Osteocyte (in vitro differentiated cells): ENCODE measurements around the gene ZMIZ1. TPM values are rescaled to one million over a fixed set of nuclear protein-coding genes. Genes with fewer than 3 reads are reported as not detected.

Experiments
- DNase-seq: peaks from one replicate; pipeline ENCODE4 v3.0.0; 2021; ENCODE audit warnings: mixed read lengths; ENCODE audit not compliant: unreplicated experiment; ENCODE audit errors: extremely low spot score
- H3K27ac Mint-ChIP-seq: one replicate; pipeline ENCODE4 v1.8.0; 2021; ENCODE audit warnings: mild to moderate bottlenecking, mixed read lengths; ENCODE audit not compliant: unreplicated experiment
- H3K27me3 Mint-ChIP-seq: one replicate; pipeline ENCODE4 v1.8.0; 2021; ENCODE audit warnings: mixed read lengths; ENCODE audit not compliant: unreplicated experiment
- H3K36me3 Mint-ChIP-seq: one replicate; pipeline ENCODE4 v1.8.0; 2021; ENCODE audit warnings: mixed read lengths; ENCODE audit not compliant: unreplicated experiment
- H3K4me1 Mint-ChIP-seq: one replicate; pipeline ENCODE4 v1.8.0; 2021; ENCODE audit warnings: mixed read lengths; ENCODE audit not compliant: unreplicated experiment
- H3K4me3 Mint-ChIP-seq: one replicate; pipeline ENCODE4 v1.8.0; 2021; ENCODE audit warnings: mild to moderate bottlenecking, moderate library complexity, mixed read lengths; ENCODE audit not compliant: unreplicated experiment
- H3K9me3 Mint-ChIP-seq: one replicate; pipeline ENCODE4 v1.8.0; 2021; ENCODE audit warnings: mixed read lengths; ENCODE audit not compliant: unreplicated experiment
- total RNA-seq: library from RNA; stranded (reverse); gene quantifications from 2 replicates; pipeline ENCODE4 v1.2.1, GENCODE V29; 2021
- TF ChIP-seq, protein P1 (sequence below): fragments of 200-600 bp; sonication (generic); IDR thresholded peaks from 2 replicates; pipeline ENCODE4 v1.5.0; 2021; ENCODE audit warnings: antibody characterized with exemption, mild to moderate bottlenecking, moderate library complexity

The ZMIZ1 gene
- total RNA-seq, 1 donor from 2014 or later: 90.5 TPM

DNA sequence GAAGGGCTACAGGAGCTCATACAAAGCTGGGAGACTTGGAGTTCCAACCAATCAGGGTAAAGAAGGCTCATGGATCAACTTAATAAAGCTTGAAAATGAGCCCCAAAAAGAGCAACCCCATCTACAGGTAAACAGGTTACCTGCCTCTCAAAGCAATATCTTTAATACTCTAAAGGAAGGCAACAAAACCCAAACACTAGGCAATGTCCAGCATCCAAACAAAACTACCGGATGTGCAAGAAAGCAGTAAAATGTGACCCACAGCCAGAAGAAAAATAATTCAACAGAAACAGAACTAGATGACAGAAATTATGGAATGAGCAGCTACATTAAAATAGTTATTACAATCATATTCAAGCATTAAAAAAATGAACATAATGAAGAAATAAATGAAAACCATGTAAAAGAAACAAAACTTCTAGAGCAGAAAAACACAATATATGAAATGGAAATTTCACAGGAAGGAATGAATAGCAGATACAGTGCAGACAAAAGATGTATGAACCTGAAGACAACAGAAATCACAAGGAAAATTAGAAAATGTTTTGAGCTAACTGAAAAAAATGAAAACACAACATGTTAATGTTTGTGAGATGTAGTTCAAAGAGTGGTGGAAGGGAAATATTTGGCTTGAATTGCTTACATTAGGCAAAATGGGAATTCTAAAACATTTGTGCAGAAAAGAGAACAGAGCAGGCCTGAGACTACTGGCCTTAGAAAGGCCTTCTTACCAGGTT, 30.5 kb upstream of the ZMIZ1 start:
- DNase-seq: no peak
- H3K9me3 Mint-ChIP-seq: no peaks in the 10 kb centered on the region
- no peak overlapping the region for H3K4me3 Mint-ChIP-seq
- peaks cover 50% of the 10 kb centered on the region for H3K27me3 Mint-ChIP-seq
- H3K36me3 Mint-ChIP-seq: no peaks in the 10 kb centered on the region
- TF ChIP-seq, protein P1, sequence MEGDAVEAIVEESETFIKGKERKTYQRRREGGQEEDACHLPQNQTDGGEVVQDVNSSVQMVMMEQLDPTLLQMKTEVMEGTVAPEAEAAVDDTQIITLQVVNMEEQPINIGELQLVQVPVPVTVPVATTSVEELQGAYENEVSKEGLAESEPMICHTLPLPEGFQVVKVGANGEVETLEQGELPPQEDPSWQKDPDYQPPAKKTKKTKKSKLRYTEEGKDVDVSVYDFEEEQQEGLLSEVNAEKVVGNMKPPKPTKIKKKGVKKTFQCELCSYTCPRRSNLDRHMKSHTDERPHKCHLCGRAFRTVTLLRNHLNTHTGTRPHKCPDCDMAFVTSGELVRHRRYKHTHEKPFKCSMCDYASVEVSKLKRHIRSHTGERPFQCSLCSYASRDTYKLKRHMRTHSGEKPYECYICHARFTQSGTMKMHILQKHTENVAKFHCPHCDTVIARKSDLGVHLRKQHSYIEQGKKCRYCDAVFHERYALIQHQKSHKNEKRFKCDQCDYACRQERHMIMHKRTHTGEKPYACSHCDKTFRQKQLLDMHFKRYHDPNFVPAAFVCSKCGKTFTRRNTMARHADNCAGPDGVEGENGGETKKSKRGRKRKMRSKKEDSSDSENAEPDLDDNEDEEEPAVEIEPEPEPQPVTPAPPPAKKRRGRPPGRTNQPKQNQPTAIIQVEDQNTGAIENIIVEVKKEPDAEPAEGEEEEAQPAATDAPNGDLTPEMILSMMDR: no peak
- H3K27ac Mint-ChIP-seq: no peak overlapping the region
- H3K4me1 Mint-ChIP-seq: peaks cover 4% of the 10 kb centered on the region

DNA sequence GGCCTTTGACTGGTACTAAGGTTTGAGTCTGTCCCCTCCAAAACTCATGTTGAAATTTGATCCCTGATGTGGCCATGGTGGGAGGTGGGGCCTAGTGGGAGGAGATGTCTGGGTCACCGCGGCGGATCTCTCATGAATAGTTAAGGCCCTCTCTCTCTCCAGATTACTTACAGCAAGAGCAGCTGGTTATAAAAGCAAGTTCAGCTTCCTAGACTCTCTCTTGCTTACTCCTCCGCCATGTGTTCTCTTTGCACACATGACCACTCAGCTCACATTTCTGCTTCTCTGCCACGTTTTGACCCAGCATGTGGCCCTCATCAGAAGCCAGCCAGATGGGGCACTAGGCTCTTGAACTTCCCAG, 29.9 kb upstream of the ZMIZ1 start:
- Mint-ChIP-seq H3K4me1 (peaks cover 4% of the 10 kb centered on the region), H3K9me3 (no peaks in the 10 kb centered on the region), H3K27me3 (peaks cover 54% of the 10 kb centered on the region), H3K4me3 (no peak overlapping the region), H3K36me3 (no peaks in the 10 kb centered on the region), H3K27ac (no peak overlapping the region)
- TF ChIP-seq, protein P1: no peak
- no peak for DNase-seq

- H3K9me3 Mint-ChIP-seq: no peaks in the 10 kb centered on the region
- no peak for DNase-seq
- TF ChIP-seq, protein P1: no peak
- H3K4me1 Mint-ChIP-seq: peaks cover 6% of the 10 kb centered on the region
- peaks cover 42% of the 10 kb centered on the region for H3K27me3 Mint-ChIP-seq
- no peak overlapping the region for H3K4me3 Mint-ChIP-seq
- H3K36me3 Mint-ChIP-seq: no peaks in the 10 kb centered on the region
- H3K27ac Mint-ChIP-seq: no peak overlapping the region
Observed at GRCh38 chr10:79042639-79043411, 25.9 kb upstream of the ZMIZ1 start.

DNA sequence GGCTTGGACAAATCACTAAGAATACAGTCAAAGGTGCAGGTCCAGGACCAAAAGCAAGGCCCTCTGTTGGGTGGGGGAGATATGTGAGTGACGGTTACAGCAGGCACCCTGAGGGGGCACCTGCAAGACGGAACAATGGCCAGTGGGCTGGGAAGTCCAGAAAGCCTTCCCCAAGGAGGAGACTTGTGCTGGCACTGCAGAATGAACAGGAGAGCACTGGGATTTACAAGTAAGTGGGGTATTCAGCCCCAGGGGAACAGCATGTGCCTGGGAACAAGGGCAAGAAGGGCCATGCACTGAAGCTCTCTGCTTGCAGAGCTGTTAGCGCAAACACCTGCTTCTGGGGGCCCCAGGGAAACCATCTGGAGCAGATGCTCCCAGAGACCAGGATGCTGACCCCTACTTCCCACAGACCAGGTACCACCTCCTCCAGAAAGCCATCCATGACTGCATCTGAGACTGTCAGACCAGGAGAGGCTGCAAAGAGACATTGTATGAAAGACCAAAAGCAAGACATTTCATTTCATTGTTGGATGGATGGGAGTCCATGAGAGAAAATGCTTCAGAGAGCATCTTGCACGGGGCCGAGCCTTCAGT, 24.6 kb upstream of the ZMIZ1 start:
- Mint-ChIP-seq H3K9me3 (no peaks in the 10 kb centered on the region), H3K27ac (no peak overlapping the region), H3K27me3 (peaks cover 42% of the 10 kb centered on the region), H3K4me3 (no peak overlapping the region), H3K36me3 (no peaks in the 10 kb centered on the region), H3K4me1 (peaks cover 5% of the 10 kb centered on the region)
- no peak for DNase-seq
- TF ChIP-seq, protein P1: no peak

GRCh38 chr10:79044846-79045245, 23.9 kb upstream of the ZMIZ1 start:
- H3K4me1 Mint-ChIP-seq: peaks cover 6% of the 10 kb centered on the region
- H3K36me3 Mint-ChIP-seq: no peaks in the 10 kb centered on the region
- TF ChIP-seq, protein P1: no peak
- H3K9me3 Mint-ChIP-seq: no peaks in the 10 kb centered on the region
- no peak for DNase-seq
- H3K27ac Mint-ChIP-seq: no peak overlapping the region
- peaks cover 37% of the 10 kb centered on the region for H3K27me3 Mint-ChIP-seq
- H3K4me3 Mint-ChIP-seq: no peak overlapping the region
